Suprapubic skin (tissue), 4 donors: ENCODE measurements around the gene TMEM248. TPM values are rescaled to one million over a fixed set of nuclear protein-coding genes. Genes with fewer than 3 reads are reported as not detected.
"Not testable (repeated sequence)": the region's sequence is repeated elsewhere in the genome, so short reads cannot be mapped to it uniquely, and the experiment has no call there.

Experiments
- DNase-seq, 2 donors: peaks; one replicate each; pipeline ENCODE4 v3.0.0-alpha.2; 2019; ENCODE audit warnings: low spot score in 2 of 2
- H3K27ac ChIP-seq: fragments of 200-600 bp; sonication (generic); one replicate; pipeline ENCODE4 v1.5.1; 2019
- H3K27me3 ChIP-seq: fragments of 200-600 bp; sonication (generic); one replicate; pipeline ENCODE4 v1.5.1; 2019
- H3K36me3 ChIP-seq: fragments of 200-600 bp; sonication (generic); one replicate; pipeline ENCODE4 v1.5.1; 2019
- H3K4me1 ChIP-seq: fragments of 200-600 bp; sonication (generic); one replicate; pipeline ENCODE4 v1.5.1; 2019
- H3K4me3 ChIP-seq: fragments of 200-600 bp; sonication (generic); one replicate; pipeline ENCODE4 v1.5.1; 2019; ENCODE audit warnings: mild to moderate bottlenecking
- H3K9me3 ChIP-seq: fragments of 200-600 bp; sonication (generic); one replicate; pipeline ENCODE4 v1.5.1; 2019
- EP300 ChIP-seq: sonication (generic); formaldehyde crosslinking; IDR thresholded peaks from one replicate; pipeline ENCODE4 v1.6.1; 2017; ENCODE audit warnings: antibody characterized with exemption
- POLR2A ChIP-seq, 2 donors: fragments of 450-650 bp; IDR thresholded peaks; one replicate each; pipeline ENCODE4 v1.6.1; 2017; ENCODE audit warnings: antibody characterized with exemption in 2 of 2, mild to moderate bottlenecking in 2 of 2, moderate library complexity in 2 of 2
- POLR2AphosphoS5 ChIP-seq, 3 donors: sonication (generic); formaldehyde crosslinking; IDR thresholded peaks; one replicate each; pipeline ENCODE4 v1.6.1; 2017; ENCODE audit warnings: antibody characterized with exemption in 3 of 3
- WGBS: methylation state at CpG from one replicate; pipeline ENCODE4 v1.1.5; 2018; 5-methylcytosine and 5-hydroxymethylcytosine counted together
- total RNA-seq, 4 donors: library from RNA; depleted of rRNA; stranded (reverse); fragments of >200 nt; gene quantifications; one replicate each; pipeline ENCODE4 v1.1.0, GENCODE V29; 2016
- TF ChIP-seq, protein P1 (sequence below), 2 donors: fragments of 200-600 bp in 1 of 2; fragments of 450-650 bp in 1 of 2; sonication (generic) in 1 of 2; IDR thresholded peaks; one replicate each; pipeline ENCODE4 v1.5.1; 2016 to 2019; ENCODE audit warnings: antibody characterized with exemption in 2 of 2, mild to moderate bottlenecking in 1 of 2, moderate library complexity in 1 of 2

TMEM248 gene
- total RNA-seq, 4 donors from 2014 or later = 80.6 to 99.2 (median 91.0) TPM

DNA sequence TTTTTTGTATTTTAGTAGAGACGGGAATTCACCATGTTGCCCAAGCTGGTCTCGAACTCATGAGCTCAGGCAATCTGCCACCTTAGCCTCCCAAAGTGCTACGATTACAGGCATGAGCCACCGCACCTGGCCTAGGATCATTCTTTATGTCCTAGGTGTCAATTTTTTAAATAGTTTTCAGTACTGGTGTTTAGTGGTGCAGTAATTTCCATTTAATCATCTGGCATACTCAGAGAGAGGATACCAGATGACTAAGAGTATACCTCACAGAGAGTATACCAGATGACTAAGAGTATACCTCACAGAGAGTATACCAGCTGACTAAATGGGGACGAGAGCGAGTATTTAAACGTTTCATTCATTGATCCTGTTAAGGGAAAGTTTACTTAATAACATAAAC lies 37.3 kb upstream of the TMEM248 start:
- H3K9me3 ChIP-seq = no peaks in the 10 kb centered on the region
- DNase-seq = no peak
- H3K4me1 ChIP-seq = no peaks in the 10 kb centered on the region
- no peak overlapping the region for H3K27ac ChIP-seq
- no peak overlapping the region for H3K4me3 ChIP-seq
- no peaks in the 10 kb centered on the region for H3K27me3 ChIP-seq
- no peak for TF ChIP-seq EP300
- TF ChIP-seq POLR2A (IDR thresholded peaks at IDR 0.05) = no peak
- TF ChIP-seq, protein P1, sequence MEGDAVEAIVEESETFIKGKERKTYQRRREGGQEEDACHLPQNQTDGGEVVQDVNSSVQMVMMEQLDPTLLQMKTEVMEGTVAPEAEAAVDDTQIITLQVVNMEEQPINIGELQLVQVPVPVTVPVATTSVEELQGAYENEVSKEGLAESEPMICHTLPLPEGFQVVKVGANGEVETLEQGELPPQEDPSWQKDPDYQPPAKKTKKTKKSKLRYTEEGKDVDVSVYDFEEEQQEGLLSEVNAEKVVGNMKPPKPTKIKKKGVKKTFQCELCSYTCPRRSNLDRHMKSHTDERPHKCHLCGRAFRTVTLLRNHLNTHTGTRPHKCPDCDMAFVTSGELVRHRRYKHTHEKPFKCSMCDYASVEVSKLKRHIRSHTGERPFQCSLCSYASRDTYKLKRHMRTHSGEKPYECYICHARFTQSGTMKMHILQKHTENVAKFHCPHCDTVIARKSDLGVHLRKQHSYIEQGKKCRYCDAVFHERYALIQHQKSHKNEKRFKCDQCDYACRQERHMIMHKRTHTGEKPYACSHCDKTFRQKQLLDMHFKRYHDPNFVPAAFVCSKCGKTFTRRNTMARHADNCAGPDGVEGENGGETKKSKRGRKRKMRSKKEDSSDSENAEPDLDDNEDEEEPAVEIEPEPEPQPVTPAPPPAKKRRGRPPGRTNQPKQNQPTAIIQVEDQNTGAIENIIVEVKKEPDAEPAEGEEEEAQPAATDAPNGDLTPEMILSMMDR (IDR thresholded peaks at IDR 0.05) = no peak
- no peak for TF ChIP-seq POLR2AphosphoS5 (IDR thresholded peaks at IDR 0.05)
- peaks cover 40% of the 10 kb centered on the region for H3K36me3 ChIP-seq
- WGBS = 95% methylated on average over 7 of the region's 7 CpGs

DNA sequence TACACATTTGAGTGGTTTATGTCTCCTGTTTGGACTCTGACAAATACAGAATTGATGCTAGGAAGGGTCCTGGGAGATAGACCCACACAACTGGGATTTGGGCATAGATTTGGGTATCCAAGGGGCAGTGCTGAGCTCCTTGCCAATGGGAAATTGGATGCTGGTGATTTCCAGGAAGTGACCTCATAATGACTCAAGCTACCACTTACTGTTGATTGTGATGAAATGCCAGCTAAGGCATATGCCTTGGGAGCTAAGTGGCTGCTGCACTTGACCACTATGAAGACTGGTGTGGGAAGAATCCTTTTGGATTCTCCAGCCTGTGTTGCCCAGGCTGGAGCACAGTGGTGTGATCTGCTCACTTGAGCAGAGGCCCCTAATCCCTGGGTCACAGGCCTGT lies 36.5 kb upstream of the TMEM248 start:
- H3K4me3 ChIP-seq, H3K27ac ChIP-seq, H3K9me3 ChIP-seq, DNase-seq, H3K27me3 ChIP-seq, H3K4me1 ChIP-seq: not testable (repeated sequence)
- H3K36me3 ChIP-seq = peaks cover 45% of the 10 kb centered on the region

DNA sequence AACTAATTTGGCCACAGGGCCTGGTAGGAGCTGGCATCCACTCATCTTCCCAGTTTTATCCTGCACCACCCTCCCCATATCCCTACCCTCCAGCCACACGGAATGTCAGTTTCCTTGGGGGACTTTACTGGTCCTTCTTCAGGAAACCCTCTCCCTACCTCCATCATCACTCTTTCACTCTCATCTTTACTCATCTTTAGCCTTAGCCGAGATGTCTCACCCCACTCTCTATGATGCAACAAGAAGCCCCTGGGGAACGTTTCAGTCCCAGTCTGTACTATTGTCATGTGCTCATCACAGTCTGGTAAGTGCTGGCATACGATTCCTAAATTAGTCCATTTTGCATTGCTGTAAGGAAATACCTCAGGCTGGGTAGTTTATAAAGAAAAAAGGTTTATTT lies 34.9 kb upstream of the TMEM248 start:
- peaks cover 44% of the 10 kb centered on the region for H3K36me3 ChIP-seq
- DNase-seq = no peak
- TF ChIP-seq POLR2A (IDR thresholded peaks at IDR 0.05) (no peak), EP300 (no peak), POLR2AphosphoS5 (IDR thresholded peaks at IDR 0.05) (no peak)
- TF ChIP-seq, protein P1 (IDR thresholded peaks at IDR 0.05) = no peak
- no peaks in the 10 kb centered on the region for H3K27me3 ChIP-seq
- H3K9me3 ChIP-seq = no peaks in the 10 kb centered on the region
- 72% methylated on average over 4 of the region's 4 CpGs for WGBS
- H3K27ac ChIP-seq = no peak overlapping the region
- H3K4me3 ChIP-seq = no peak overlapping the region
- no peaks in the 10 kb centered on the region for H3K4me1 ChIP-seq

GRCh38 chr7:66888223-66888622 lies 32.8 kb upstream of the TMEM248 start:
- not testable (repeated sequence) for H3K27ac ChIP-seq

DNA sequence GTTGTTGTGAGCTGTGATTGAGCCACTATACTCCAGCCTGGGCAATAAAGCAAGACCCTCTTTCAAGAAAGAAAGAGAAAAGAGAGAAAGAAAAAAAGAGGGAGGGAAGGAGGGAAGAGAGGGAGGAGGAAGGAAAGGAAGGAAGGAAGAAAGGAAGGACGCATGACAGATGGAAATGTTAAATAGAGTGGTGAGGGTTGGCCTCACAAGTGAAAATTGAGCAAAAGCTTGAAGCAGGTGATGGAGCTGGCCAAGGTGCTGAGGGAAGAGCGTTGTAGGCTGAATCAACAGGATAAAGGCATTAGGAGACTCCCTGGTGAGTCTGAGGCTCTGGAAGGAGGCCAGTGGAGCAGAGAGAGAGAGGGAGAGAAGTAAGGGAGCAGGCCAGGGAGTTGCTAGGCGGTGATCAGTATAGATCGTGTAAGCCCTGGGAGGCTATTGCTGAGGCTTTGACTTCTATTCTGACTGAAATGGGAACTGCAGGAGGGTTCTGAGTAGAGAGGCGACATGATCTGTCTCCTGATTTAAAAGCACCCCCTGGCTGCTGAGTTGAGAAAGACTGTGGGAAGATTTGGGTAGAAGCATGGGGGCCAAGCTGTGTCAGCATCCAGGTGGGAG lies 26.5 kb upstream of the TMEM248 start:
- Histone ChIP-seq H3K4me3 (no peak overlapping the region), H3K4me1 (no peaks in the 10 kb centered on the region), H3K27ac (no peak overlapping the region), H3K9me3 (no peaks in the 10 kb centered on the region), H3K36me3 (peaks cover 60% of the 10 kb centered on the region), H3K27me3 (no peaks in the 10 kb centered on the region)
- TF ChIP-seq POLR2AphosphoS5 (IDR thresholded peaks at IDR 0.05) (no peak), EP300 (no peak), POLR2A (IDR thresholded peaks at IDR 0.05) (no peak)
- TF ChIP-seq, protein P1 (IDR thresholded peaks at IDR 0.05) = no peak
- 76% methylated on average over 5 of the region's 5 CpGs for WGBS
- DNase-seq = no peak

More at GRCh38 chr7:66888223-66888622, 32.8 kb upstream of the TMEM248 start:
- H3K36me3 ChIP-seq = peaks cover 49% of the 10 kb centered on the region
- not testable (repeated sequence) for H3K4me1 ChIP-seq, DNase-seq, H3K27me3 ChIP-seq, H3K9me3 ChIP-seq, H3K4me3 ChIP-seq
- WGBS = 76% methylated on average over 3 of the region's 3 CpGs

DNA sequence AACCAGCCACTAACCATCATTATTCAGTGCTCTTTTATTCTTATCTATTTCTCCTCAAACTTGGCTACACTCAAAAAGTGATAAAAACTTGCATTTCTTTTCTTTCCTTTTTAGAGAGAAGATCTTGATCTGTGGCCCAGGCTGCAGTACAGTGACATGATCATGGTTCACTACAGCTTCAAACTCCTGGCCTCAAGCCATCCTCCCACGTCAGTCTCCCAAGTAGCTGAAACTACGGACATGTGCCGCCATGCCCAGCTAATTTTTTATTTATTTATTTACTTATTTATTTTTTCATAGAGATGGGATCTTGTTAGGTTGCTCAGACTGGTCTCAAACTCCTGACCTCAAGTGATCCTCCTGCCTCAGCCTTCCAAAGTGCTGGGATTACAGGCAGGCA lies 24.6 kb upstream of the TMEM248 start:
- Histone ChIP-seq H3K4me1 (no peaks in the 10 kb centered on the region), H3K4me3 (no peak overlapping the region), H3K36me3 (peaks cover 63% of the 10 kb centered on the region), H3K27me3 (no peaks in the 10 kb centered on the region), H3K9me3 (no peaks in the 10 kb centered on the region), H3K27ac (no peak overlapping the region)
- TF ChIP-seq POLR2AphosphoS5 (IDR thresholded peaks at IDR 0.05) (no peak), EP300 (no peak), POLR2A (IDR thresholded peaks at IDR 0.05) (no peak)
- TF ChIP-seq, protein P1 (IDR thresholded peaks at IDR 0.05) = no peak
- DNase-seq = no peak
- 47% methylated on average over 3 of the region's 3 CpGs for WGBS
